GM12891 (cell line): ENCODE measurements around the gene MACC1.

Source experiments
- POLR2A ChIP-seq: IDR thresholded peaks from 2 replicates; pipeline ENCODE4 v1.6.1; 2011; ENCODE audit warnings: low read depth, low read length, control low read depth
- POLR2AphosphoS5 ChIP-seq: IDR thresholded peaks from 2 replicates; pipeline ENCODE4 v1.6.1; 2011; ENCODE audit warnings: low read depth, low read length, control low read depth
- POU2F2 ChIP-seq: IDR thresholded peaks from 2 replicates; pipeline ENCODE4 v1.6.1; 2011; ENCODE audit warnings: low read depth, mild to moderate bottlenecking, control low read depth, low read length, moderate library complexity
- SPI1 ChIP-seq: IDR thresholded peaks from 2 replicates; pipeline ENCODE4 v1.6.1; 2011; ENCODE audit warnings: low read depth, low read length, control low read depth
- TAF1 ChIP-seq: IDR thresholded peaks from 2 replicates; pipeline ENCODE4 v1.6.1; 2011; ENCODE audit warnings: low read depth, low read length, control low read depth

GRCh38 chr7:20218279-20218678 lies 1.1 kb upstream of the MACC1 start:
- no peak for TF ChIP-seq POLR2AphosphoS5
- no peak for TF ChIP-seq POLR2A
- TF ChIP-seq TAF1: no peak
- no peak for TF ChIP-seq SPI1
- TF ChIP-seq POU2F2: no peak
